Endothelial cell (in vitro differentiated cells): Measurements from ENCODE around the gene HTT. TPM values are rescaled to one million over a fixed set of nuclear protein-coding genes. Genes with fewer than 3 reads are reported as not detected.

Experiments used
- DNase-seq: peaks from one replicate; pipeline ENCODE4 v3.0.0; 2021; ENCODE audit warnings: low spot score
- H3K27ac Mint-ChIP-seq: one replicate; pipeline ENCODE4 v1.8.0; 2021; ENCODE audit warnings: mixed read lengths, inconsistent platforms; ENCODE audit not compliant: unreplicated experiment
- H3K27me3 Mint-ChIP-seq: one replicate; pipeline ENCODE4 v1.8.0; 2021; ENCODE audit warnings: mild to moderate bottlenecking, moderate library complexity, mixed read lengths, inconsistent platforms; ENCODE audit not compliant: unreplicated experiment
- H3K36me3 Mint-ChIP-seq: one replicate; pipeline ENCODE4 v1.8.0; 2021; ENCODE audit warnings: mild to moderate bottlenecking, low read depth, mixed read lengths, inconsistent platforms; ENCODE audit not compliant: unreplicated experiment
- H3K4me1 Mint-ChIP-seq: one replicate; pipeline ENCODE4 v1.8.0; 2021; ENCODE audit warnings: mild to moderate bottlenecking, mixed read lengths, inconsistent platforms; ENCODE audit not compliant: unreplicated experiment
- H3K4me3 Mint-ChIP-seq: one replicate; pipeline ENCODE4 v1.8.0; 2021; ENCODE audit warnings: mild to moderate bottlenecking, mixed read lengths, inconsistent platforms; ENCODE audit not compliant: unreplicated experiment
- H3K9me3 Mint-ChIP-seq: one replicate; pipeline ENCODE4 v1.8.0; 2021; ENCODE audit warnings: mixed read lengths, inconsistent platforms; ENCODE audit not compliant: unreplicated experiment
- CTCF ChIP-seq: fragments of 200-600 bp; sonication (generic); IDR thresholded peaks from one replicate; pipeline ENCODE4 v1.5.0; 2021; ENCODE audit warnings: antibody characterized with exemption; ENCODE audit not compliant: unreplicated experiment
- total RNA-seq: library from RNA; stranded (reverse); fragmentation: NEBNext Ultra II Directional; extraction: Animal tissue kit (Norgen Biotek cat#: 25700); gene quantifications from one replicate; pipeline ENCODE4 v1.2.1, GENCODE V29; 2021; ENCODE audit not compliant: unreplicated experiment

Gene HTT
- total RNA-seq, 1 donor from 2014 or later: 62.4 TPM

GRCh38 chr4:3178351-3178750, 103.9 kb downstream of the HTT start:
- no peak for TF ChIP-seq CTCF
- peaks cover 33% of the 10 kb centered on the region for H3K36me3 Mint-ChIP-seq
- no peak for DNase-seq
- H3K9me3 Mint-ChIP-seq: no peaks in the 10 kb centered on the region
- H3K4me3 Mint-ChIP-seq: no peak overlapping the region
- H3K4me1 Mint-ChIP-seq: peaks cover 2% of the 10 kb centered on the region
- no peaks in the 10 kb centered on the region for H3K27me3 Mint-ChIP-seq
- no peak overlapping the region for H3K27ac Mint-ChIP-seq

- Mint-ChIP-seq H3K4me3 (no peak overlapping the region), H3K27me3 (peaks cover 1% of the 10 kb centered on the region), H3K4me1 (peaks cover 6% of the 10 kb centered on the region), H3K9me3 (no peaks in the 10 kb centered on the region), H3K36me3 (peaks cover 42% of the 10 kb centered on the region), H3K27ac (no peak overlapping the region)
- no peak for DNase-seq
- TF ChIP-seq CTCF: no peak
These were observed 104.7 kb downstream of the HTT start for GRCh38 chr4:3179126-3179706.

- Mint-ChIP-seq H3K27me3 (peaks cover 10% of the 10 kb centered on the region), H3K27ac (no peak overlapping the region), H3K36me3 (peaks cover 66% of the 10 kb centered on the region), H3K4me3 (no peak overlapping the region), H3K9me3 (no peaks in the 10 kb centered on the region), H3K4me1 (peaks cover 24% of the 10 kb centered on the region)
- DNase-seq: no peak
- no peak for TF ChIP-seq CTCF
These were observed 108.5 kb downstream of the HTT start for GRCh38 chr4:3183008-3183407.

- peaks cover 63% of the 10 kb centered on the region for H3K36me3 Mint-ChIP-seq
- peaks cover 24% of the 10 kb centered on the region for H3K4me1 Mint-ChIP-seq
- no peaks in the 10 kb centered on the region for H3K9me3 Mint-ChIP-seq
- peak overlapping the region; percentile 28 for H3K4me3 Mint-ChIP-seq
- peaks cover 10% of the 10 kb centered on the region for H3K27me3 Mint-ChIP-seq
- H3K27ac Mint-ChIP-seq: peak overlapping the region; percentile 9
- DNase-seq: no peak
- TF ChIP-seq CTCF: no peak
These were observed 110.2 kb downstream of the HTT start for GRCh38 chr4:3184725-3185124.

GRCh38 chr4:3186609-3187008, 112.1 kb downstream of the HTT start:
- peak overlapping the region; percentile 44 for H3K4me3 Mint-ChIP-seq
- no peak for DNase-seq
- peaks cover 10% of the 10 kb centered on the region for H3K27me3 Mint-ChIP-seq
- H3K27ac Mint-ChIP-seq: no peak overlapping the region
- H3K36me3 Mint-ChIP-seq: peaks cover 61% of the 10 kb centered on the region
- TF ChIP-seq CTCF: no peak
- H3K4me1 Mint-ChIP-seq: peaks cover 24% of the 10 kb centered on the region
- no peaks in the 10 kb centered on the region for H3K9me3 Mint-ChIP-seq
